COLO829 (cell line): ENCODE results near the gene CCDC91.

ENCODE experiments used
- DNase-seq: peaks from one replicate; pipeline ENCODE4 v3.0.0; 2012; ENCODE audit warnings: low spot score

The CCDC91 gene

GRCh38 chr12:28536088-28536487 lies 345.8 kb downstream of the CCDC91 start:
- DNase-seq, result no peak

GRCh38 chr12:28537474-28537873 lies 347.2 kb downstream of the CCDC91 start:
- no peak for DNase-seq

GRCh38 chr12:28539691-28540323 lies 349.6 kb downstream of the CCDC91 start:
- no peak for DNase-seq

GRCh38 chr12:28540324-28540714 lies 350.1 kb downstream of the CCDC91 start:
- DNase-seq, result no peak

- no peak for DNase-seq
Measured at GRCh38 chr12:28543021-28543890, 353.0 kb downstream of the CCDC91 start.

GRCh38 chr12:28550757-28551704 lies 360.8 kb downstream of the CCDC91 start:
- peak; percentile 75 for DNase-seq

GRCh38 chr12:28552251-28552970 lies 362.2 kb downstream of the CCDC91 start:
- DNase-seq, result no peak

- DNase-seq, result no peak
Measured at GRCh38 chr12:28555748-28556147, 365.5 kb downstream of the CCDC91 start.

- no peak for DNase-seq
Measured at GRCh38 chr12:28558250-28558649, 368.0 kb downstream of the CCDC91 start.

GRCh38 chr12:28563286-28563685 lies 373.0 kb downstream of the CCDC91 start:
- no peak for DNase-seq

- no peak for DNase-seq
Measured at GRCh38 chr12:28563936-28564335, 373.7 kb downstream of the CCDC91 start.

GRCh38 chr12:28568118-28568517 lies 377.9 kb downstream of the CCDC91 start:
- DNase-seq, result no peak

- no peak for DNase-seq
Measured at GRCh38 chr12:28568704-28569103, 378.4 kb downstream of the CCDC91 start.

- DNase-seq, result peak; percentile 13
Measured at GRCh38 chr12:28569698-28570411, 379.6 kb downstream of the CCDC91 start.

GRCh38 chr12:28570811-28571210 lies 380.6 kb downstream of the CCDC91 start:
- DNase-seq, result no peak

- no peak for DNase-seq
Measured at GRCh38 chr12:28574746-28575592, 384.7 kb downstream of the CCDC91 start.

- DNase-seq, result no peak
Measured at GRCh38 chr12:28575593-28576205, 385.4 kb downstream of the CCDC91 start.

GRCh38 chr12:28578361-28578760 lies 388.1 kb downstream of the CCDC91 start:
- no peak for DNase-seq

- DNase-seq, result no peak
Measured at GRCh38 chr12:28578833-28579252, 388.6 kb downstream of the CCDC91 start.
